ENCODE data around the gene SIAE.

- TF ChIP-seq POLR2A (IDR thresholded peaks at IDR 0.05; ENCODE audit: control extremely low read depth in 1 of 2, low read depth in 2 of 2, low read length in 2 of 2) (no peak), POLR2AphosphoS5 (IDR thresholded peaks at IDR 0.05; ENCODE audit: low read depth, low read length) (no peak), ZNF274 (IDR thresholded peaks at IDR 0.05; ENCODE audit: borderline replicate concordance, extremely low read depth, low read length) (no peak), EZH2 (IDR thresholded peaks at IDR 0.05; ENCODE audit: low read depth, low read length, severe bottlenecking) (no peak), JUND (IDR thresholded peaks at IDR 0.05; ENCODE audit: low read length) (no peak), SP1 (IDR thresholded peaks at IDR 0.05; ENCODE audit: low read depth, low read length) (no peak)
- TF ChIP-seq, protein P1, sequence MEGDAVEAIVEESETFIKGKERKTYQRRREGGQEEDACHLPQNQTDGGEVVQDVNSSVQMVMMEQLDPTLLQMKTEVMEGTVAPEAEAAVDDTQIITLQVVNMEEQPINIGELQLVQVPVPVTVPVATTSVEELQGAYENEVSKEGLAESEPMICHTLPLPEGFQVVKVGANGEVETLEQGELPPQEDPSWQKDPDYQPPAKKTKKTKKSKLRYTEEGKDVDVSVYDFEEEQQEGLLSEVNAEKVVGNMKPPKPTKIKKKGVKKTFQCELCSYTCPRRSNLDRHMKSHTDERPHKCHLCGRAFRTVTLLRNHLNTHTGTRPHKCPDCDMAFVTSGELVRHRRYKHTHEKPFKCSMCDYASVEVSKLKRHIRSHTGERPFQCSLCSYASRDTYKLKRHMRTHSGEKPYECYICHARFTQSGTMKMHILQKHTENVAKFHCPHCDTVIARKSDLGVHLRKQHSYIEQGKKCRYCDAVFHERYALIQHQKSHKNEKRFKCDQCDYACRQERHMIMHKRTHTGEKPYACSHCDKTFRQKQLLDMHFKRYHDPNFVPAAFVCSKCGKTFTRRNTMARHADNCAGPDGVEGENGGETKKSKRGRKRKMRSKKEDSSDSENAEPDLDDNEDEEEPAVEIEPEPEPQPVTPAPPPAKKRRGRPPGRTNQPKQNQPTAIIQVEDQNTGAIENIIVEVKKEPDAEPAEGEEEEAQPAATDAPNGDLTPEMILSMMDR (IDR thresholded peaks at IDR 0.05; ENCODE audit: control extremely low read depth in 1 of 3, insufficient read depth in 1 of 3, low read depth in 1 of 3, low read length in 3 of 3): no peak
These were observed 71.3 kb downstream of the SIAE start for GRCh38 chr11:124602193-124602592.
